NCI-H748 (cell line): ENCODE measurements around the gene KCND1.

Experiments used
- DNase-seq: peaks from one replicate; lab custom pipeline; 2025; ENCODE audit not compliant: unreplicated experiment; lab: John Stamatoyannopoulos, UW

KCND1 gene

GRCh38 chrX:48975041-48975440 is 3.4 kb upstream of the KCND1 start:
- no peak for DNase-seq

DNA sequence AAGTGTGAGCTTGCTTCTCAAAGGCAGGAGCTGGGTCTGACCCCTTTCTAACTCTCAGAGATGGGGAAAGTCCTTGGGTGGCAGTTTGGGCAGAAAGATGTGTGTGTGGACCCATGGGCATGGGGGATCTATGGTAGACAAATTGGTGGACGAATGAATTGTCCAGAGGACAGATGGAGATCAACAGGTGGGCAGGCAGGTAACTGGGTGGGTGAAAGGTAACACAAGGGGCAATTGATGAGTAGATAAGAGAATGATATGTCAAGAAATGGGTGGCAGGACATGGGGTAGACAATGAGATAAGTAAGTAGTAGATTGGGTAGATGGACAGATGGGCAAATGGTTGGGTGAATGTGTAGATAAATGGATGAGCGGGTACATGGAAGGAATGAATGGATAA is 2.9 kb upstream of the KCND1 start:
- no peak for DNase-seq

- DNase-seq: no peak
Observed at GRCh38 chrX:48974033-48974432, 2.4 kb upstream of the KCND1 start.

GRCh38 chrX:48972220-48973164 is 848 bp upstream of the KCND1 start:
- DNase-seq: peak; percentile 58

DNA sequence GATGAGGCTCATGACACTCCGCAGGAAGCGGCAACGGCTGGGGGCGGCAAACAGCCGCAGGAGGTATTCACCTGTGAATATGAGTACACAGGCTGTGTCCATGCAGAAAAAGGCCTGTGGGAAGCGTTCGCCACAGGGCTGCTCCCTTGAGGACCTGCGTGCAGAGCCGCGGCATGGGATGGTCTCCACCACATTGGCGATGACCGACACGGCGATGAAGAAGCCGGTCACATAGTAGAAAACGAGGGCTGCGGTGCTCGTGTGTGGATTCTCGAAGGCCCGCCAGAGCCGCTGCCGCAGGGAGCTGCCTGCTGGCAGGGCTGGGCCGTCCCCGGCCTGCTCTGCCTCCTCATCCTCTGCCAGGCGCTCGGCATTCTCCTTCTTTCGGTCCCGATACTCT is 2.2 kb downstream of the KCND1 start:
- DNase-seq: no peak

GRCh38 chrX:48968377-48968776 is 3.3 kb downstream of the KCND1 start:
- DNase-seq: no peak

- DNase-seq: no peak
Observed at GRCh38 chrX:48966796-48967579, 4.7 kb downstream of the KCND1 start.

- no peak for DNase-seq
Observed at GRCh38 chrX:48965959-48966358, 5.7 kb downstream of the KCND1 start.

GRCh38 chrX:48961585-48962091 is 10.0 kb downstream of the KCND1 start:
- DNase-seq: no peak

GRCh38 chrX:48960291-48960690 is 11.4 kb downstream of the KCND1 start:
- no peak for DNase-seq

GRCh38 chrX:48958635-48959094 is 13.0 kb downstream of the KCND1 start:
- DNase-seq: peak; percentile 47

DNA sequence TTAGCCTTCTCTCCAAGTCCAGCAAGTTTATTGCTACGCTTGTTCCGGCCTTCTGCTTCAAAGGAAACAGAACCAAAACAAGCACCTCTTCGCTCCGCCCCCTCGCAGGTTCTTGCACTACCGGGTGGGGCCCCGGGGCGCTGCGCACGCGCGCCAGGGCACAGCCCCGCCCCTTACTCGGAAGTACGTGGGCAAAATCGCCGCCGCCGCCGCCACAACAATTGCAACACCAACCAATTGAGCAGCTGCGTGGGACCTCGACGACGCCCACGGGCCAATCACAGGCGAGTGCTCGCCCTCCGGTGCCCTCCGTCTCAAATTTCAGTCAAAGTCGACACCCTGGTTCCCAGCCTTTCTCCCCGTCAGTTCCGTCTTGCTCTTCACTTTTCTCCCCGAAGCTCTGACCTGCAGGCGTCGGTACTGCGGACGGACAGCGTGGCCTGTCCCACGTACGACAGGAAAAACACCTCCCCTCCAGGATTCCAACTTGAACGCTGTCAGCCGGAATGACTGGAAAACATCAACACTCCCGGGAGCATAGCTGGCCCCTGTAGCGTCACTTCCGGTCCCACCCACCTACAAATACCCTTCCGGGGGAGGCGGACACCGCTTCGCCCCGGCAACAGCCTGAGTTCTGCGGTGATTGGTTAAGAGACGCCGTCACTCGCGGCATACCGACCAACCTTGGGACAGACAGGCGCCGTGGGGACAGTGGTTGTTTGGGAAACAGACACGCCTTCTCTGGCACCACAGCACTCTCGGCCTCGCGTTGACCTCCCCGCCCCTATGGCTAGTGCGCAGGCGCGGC is 13.6 kb downstream of the KCND1 start:
- peak; percentile 98 for DNase-seq

DNA sequence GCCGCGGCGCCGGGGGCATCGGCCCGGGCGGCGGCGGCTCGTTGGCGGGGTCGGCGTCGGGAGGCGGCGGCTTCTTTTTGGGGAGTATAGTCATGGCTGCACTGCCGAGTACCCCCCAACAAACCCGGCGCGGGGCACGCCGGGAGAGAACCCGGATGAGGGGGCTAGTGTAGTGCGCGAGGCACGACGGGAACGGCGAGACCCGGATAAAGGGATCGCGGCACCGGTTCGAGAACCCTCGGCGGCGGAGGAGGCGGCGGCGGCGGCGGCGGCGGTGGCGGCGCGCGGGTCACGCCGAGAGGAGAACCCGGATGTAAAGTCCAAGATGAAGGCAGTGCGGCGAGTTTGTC is 14.2 kb downstream of the KCND1 start, which contains the start of gene OTUD5:
OTUD5 (minus strand) TSS at position 131 of the 350 bp plus-strand sequence; CDS start at position 94, 37 bp downstream.
- DNase-seq: peak; percentile 82

- DNase-seq: no peak
Observed at GRCh38 chrX:48956728-48957414, 14.8 kb downstream of the KCND1 start.

DNA sequence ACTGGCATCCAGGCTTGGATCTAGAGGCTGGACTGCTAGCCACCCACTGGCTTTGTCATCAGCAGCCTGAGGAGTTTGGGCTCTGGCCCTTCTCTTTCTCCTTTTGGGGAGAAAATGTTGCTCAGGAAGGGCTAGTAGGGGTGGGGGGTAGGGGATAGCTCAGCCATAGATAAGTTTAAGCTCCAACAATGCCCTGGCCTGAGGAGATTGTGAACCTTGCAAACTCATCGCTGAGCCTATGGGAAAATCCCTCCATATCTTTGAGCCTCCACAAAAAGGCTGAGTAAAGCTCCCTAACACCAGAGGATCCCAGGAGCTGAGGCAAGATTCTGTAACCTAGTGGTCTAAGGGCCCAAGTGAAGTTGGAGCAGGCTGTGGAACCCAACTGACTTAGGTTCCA is 23.1 kb downstream of the KCND1 start:
- no peak for DNase-seq

GRCh38 chrX:48945517-48946348 is 25.9 kb downstream of the KCND1 start:
- peak; percentile 23 for DNase-seq

DNA sequence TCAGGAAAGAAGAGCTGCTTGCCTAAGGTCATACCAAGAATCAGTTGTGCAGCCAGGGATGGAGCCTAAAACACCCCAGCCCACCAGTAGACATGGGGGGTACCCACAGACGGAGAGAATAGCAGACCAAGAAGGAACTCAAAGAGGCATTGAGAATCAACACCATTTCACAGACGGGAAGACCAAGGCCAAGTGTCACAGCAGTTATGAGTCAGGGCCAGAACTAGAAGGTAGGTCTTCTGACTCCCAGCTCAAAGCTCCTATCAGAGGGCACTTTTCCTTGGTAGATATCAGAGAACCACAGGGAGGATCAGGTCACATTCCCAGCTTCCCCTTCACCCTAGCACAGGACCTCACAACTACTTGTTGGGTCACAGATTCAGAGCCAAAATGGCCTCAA is 28.7 kb downstream of the KCND1 start:
- no peak for DNase-seq

DNA sequence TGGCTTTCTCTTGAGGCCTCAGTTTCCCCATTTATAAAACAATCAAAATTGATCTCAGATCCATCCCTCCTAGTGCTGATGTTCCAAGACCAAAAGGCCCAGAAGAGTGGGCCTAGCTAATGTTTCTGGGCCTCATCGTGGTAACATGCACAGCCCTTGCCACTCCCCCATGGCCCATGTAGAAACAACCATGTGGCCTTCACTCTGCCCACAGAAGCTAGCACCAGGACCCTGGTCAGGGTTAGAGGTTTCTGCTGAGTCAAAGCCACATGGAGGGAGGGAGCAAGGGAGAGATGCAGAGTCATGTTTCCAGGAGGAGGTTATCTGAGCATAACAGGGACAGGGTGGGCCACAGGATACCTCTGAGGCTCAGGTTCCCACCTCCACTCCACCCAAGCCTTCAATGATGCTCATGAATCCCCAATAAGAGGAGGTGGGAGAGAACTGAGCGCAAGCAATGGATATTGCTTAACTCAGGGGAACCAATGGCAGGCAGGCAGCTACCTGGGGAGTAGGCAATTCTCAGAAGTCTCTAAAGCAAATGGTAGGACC is 31.2 kb downstream of the KCND1 start:
- no peak for DNase-seq
